HG02885 (cell line): ENCODE measurements around the gene DTD2.
A peak's percentile ranks its signal among the peaks of the same experiment; 100 is the strongest.
"Not testable (repeated sequence)": the region's sequence is repeated elsewhere in the genome, so short reads cannot be mapped to it uniquely, and the experiment has no call there.

Experiments used
- ATAC-seq: cut with Tn5 transposase; IDR thresholded peaks from one replicate; pipeline ENCODE4 v1.9.1; 2021; ENCODE audit warnings: mild to moderate bottlenecking; ENCODE audit not compliant: unreplicated experiment, poor library complexity

DTD2 gene

DNA sequence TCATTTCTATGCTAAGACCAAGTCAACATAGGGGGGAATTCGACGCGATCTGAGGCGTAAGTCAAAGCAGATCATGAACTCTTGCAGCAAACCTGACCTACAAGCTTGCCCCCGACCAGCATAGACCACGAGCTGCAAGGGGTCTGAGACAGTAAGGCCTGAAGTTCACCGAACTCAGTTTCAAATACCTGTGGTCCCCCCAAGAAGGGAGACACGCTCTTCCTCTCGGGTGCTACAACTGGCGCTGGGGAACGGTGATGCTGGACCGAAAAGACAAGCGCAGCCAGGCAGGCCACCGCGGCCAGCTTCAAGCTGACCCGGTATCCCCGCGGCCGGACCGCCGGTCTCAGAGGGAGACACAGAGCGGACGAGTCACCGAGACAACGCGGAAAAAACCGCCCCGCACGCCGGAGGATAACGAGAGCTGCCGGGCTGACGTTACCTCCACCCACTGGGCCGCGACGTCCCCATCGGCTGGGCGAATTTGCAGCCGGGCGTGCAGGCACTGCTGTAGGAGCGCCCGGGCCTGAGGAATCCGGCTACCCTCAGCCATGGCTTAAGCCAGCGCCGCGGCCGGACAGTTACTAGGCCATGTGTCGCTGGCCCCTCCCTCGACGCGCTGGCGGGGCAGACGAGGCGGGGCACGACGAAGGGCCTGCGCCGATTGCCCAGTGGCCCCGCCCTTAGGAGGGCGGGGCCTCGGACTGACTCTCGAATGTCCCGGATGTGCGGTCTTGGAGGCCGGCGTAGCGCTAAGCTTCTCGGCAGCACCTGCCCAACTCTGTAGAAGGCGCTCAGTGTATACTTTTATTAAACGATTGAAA, at the start of gene DTD2:
Gene DTD2 (minus strand): TSS at position 666 of the 824 bp plus-strand sequence. CDS start 113 bp downstream, at position 553.
- peak; percentile 98 for ATAC-seq

DNA sequence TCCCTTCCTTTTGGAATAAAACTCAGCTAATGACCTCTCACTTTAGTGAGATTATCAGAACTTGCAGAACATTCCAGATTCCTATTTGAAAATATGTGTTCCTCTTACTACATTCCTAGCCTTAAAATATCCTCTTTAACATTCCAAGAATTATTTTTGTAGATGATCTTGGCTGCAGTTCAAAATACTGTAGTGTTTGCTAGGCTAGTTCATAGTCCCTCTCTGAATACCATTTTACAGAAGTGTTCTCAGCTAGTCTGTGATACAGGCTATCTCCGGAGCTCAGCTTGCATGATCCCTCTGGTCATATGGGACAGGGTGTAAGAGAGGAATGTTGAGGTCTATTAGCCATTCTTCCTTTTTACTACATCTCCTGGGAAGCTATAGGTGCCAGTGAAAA, 48.1 kb upstream of the DTD2 start:
- ATAC-seq: no peak

DNA sequence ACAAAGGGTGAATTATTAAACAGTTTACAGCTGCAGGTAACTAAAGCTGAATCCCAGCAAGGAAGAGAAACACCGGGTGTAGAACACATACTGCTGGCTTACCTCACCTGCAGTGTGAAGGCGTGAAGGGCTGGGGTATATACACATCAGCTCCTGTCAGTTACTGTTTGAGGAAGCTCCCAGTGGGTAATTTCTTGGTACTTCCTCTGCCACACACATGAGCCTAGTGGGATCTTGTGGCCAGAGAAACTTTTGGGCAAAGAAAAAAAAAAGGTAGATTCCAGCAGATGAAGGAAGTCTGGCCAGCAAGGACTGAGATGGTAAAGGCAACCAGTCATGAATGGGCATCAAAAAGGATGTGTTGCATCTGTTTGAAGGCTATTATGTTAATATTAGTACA, 44.6 kb upstream of the DTD2 start:
- ATAC-seq: no peak

DNA sequence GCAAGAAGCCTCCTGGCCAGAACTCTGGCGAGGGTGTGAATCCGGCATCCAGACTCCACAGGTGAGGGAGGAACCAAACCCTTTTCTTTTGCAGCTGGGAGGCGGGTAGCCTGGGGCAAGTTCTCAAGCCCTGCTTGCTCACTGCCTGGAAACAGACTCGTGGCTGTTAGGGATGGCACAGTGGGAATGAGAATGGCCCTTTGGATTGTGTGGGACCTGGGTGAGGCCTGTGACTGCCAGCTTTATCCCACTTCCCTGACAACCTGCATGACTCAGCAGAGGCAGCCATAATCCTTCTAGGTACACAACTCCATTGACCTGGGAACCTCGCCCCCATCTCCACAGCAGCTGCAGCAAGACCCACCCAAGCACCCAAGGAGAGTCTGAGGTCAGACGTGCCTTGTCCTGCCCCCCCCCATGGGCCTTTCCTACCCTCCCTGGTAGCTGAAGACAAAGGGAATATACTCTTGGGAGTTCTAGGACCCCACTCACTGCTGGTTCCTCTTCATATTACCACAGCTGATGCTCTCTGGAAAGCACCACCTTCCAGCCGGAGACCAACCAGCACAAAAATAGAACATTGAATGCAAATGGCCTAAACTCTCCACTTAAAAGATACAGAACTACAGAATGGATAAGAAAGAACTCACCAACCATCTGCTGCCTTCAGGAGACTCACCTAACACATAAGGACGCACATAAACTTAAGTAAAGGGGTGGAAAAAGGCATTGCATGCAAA, 35.6 kb upstream of the DTD2 start:
- ATAC-seq: no peak

DNA sequence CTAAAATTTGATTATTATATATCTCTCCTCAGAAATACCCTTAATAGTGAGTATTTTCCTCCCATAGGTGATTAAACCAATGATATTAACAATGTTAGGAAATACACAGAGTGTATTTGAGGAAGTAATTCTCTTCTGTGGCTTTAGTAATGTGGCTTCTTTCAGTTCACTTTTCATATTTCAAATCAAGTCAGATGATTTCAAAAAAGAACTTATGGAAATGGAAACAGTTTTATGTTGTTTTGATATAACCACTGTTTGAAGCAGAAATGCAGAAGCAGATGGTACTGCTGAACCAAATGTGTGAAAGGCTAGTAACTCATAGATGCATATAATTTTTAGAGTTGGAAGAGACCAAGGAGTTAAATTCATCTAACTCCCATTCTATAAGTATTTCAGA, 32.4 kb upstream of the DTD2 start:
- peak; percentile 79 for ATAC-seq

DNA sequence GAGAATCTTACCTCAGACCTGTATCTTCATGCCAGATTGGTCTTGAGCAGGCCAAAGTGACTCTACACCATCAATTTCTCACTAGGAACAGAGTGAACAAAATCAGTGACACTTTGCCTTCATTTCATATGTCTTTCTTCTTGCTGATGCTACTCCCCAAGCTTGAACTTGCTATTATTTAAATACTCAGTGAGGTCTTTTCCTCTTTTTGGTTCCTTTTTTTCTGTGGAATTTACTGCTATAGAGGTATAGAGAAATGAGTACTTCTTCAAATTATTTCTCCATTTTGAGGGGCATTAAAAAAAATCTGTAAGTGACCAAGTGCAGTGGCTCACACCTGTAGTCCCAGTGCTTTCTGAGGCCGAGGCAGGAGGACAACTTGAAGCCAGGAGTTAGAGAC, 30.6 kb upstream of the DTD2 start, which contains the start of gene GPR33:
Gene GPR33 (minus strand): TSS at position 154 of the 400 bp plus-strand sequence. CDS start 4,074 bp downstream, outside the sequence.
- no peak for ATAC-seq

DNA sequence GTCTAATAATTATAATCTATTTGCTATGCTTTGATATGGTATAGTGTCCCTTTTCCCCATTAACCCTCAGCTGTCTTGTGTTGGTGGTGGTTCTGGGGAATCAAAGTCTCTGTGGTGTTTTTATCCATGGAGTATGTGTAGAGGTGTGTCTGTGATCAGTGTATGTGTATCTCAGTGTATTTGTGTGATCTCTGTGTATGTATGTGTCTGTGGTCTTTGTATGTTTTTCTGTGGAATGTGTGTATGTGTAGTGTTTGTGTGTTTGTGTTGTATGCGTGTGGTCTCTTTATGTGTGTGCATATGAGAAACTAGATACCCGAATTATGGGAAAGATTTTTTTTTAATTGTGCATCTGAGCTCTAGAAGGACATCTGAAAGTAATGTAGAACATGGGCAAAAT, 29.5 kb upstream of the DTD2 start:
- no peak for ATAC-seq

DNA sequence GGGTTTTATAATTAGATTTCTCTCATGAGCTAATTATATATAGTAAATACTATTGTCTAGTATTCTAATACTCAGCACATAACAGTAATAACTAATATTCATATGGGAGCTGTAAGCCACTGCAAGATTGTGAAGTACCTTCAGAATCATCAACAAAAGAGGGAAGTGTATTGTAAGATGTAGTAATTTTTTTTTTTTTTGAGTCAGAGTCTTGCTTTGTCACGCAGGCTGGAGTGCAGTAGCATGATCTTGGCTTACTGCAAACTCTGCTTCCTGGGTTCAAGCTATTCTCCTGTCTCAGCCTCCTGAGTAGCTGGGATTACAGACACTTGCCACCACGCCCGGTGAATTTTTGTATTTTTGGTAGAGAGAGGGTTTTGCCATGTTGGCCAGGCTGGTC, 27.4 kb upstream of the DTD2 start:
- ATAC-seq: no peak

DNA sequence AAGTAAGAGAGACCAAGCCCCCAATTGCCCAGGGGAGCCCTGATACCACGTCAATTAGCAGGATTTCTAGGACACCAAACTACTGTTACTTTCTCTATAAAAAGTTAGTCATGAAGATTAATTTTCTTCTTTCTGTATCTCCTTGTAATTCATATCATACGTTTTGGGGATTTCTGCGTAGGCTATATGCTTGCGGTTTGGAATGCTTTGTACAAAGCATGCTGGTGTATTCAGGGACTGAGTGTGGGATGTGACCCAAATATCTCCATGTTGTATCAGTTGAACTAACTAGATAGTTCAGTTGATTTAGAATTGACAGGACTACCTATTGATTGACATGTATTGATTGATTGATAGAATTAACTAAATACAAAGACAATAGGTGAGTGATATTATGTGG, 22.9 kb upstream of the DTD2 start:
- no peak for ATAC-seq

DNA sequence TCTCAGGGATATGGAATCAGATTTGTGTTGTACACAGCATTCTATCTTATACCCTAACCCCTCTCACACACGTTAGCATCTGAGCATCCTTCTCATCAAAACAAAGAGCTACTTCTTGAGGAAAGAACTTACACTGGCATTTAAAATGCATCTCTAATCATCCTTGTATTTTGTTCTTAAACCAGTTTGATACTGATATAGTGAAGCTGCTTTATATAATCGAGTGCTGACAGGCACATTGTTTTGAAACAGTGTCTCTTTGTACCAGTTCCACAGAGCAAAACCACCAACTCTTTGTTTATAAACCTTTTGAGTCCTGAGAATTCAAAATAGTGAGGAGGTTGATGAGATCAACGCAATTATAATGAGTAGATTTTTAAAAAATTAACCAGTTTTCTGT, 21.7 kb upstream of the DTD2 start:
- no peak for ATAC-seq

DNA sequence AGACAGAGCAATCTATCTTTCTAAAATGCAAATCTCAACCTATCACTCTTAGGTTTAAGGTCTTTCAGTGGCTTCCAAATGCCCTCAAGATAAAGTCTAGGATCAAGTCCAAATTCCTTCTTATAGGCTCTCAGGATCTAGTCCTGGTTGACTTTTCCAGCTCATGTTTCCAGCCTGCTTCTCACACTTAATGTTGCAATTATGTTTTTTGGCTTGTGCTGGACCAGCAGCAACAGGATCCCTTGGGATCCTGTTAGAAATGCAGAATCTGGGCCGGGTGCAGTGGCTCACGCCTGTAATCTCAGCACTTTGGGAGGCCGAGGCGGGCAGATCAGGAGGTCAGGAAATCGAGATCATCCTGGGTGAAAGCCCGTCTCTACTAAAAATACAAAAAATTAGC, 19.9 kb upstream of the DTD2 start:
- no peak for ATAC-seq

DNA sequence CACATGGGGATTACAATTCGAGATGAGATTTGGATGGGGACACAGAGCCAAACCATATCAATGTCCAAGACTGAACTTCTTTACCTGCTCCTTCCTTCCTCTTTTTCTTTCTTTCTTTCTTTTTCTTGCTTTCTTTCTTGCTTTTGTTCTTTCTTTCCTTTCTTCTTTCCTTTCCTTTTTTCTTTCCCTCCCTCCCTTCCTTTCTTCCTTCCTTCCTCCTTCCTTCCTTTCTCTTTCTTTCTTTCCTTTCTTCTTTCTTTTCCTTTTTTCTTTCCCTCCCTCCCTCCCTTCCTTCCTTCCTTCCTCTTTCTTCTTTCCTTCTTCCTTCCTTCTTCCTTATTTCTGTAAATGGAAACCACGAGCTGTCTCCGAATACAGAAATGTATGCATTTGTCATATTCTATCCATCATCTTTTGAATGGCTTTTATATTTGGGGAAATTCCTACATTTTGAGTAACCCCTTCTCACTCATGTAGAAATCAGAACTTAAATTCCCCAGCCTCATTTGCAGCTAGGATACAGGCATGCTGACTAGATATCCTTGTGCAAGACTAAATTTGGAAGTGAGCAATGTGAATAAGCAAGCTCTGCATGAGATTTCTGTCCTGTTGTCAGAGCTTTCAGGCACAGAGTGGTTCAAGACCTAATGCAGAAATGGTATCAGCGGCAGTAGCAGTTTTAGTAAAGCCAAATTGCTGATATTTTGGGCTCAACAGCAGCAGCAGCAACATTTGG, 19.0 kb upstream of the DTD2 start:
- ATAC-seq: no peak

DNA sequence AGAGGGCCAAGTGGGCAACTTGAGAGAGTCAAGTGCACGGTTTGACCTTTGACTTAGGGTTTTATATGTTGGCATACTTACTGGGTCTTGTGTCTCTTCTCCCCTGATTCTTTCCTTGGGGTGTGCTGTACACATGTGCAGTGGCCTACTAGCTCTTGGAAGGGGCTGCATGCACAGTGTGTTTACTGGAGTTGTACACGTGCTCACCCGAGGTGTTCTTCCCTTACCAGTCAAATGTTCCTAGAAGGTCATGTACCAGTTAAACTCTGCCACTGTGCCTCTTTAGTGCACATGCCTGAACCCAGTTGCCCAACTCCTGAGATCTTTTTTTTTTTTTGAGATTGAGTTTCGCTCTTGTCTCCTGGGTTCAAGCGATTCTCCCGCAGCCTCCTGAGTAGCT, 9.2 kb upstream of the DTD2 start:
- ATAC-seq: no peak

DNA sequence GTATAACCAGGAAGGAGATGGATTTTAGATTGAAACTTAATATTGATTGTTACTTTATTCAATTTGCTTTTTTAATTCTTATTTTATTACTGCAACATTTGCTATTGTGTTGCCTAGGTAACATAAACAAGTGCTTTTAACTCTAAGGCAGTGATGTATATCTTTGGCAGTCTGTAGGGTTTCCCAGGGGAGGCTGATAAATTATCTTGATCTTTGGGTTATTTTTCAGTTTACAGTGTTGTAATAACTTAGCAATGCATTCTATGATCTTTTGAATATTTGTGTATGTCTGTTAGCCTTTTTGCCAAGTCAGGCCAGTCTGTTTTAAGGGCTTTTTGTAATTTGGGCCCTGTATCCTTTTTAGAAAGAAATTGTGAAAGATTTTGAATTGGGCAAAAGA, 7.8 kb upstream of the DTD2 start:
- ATAC-seq: no peak

DNA sequence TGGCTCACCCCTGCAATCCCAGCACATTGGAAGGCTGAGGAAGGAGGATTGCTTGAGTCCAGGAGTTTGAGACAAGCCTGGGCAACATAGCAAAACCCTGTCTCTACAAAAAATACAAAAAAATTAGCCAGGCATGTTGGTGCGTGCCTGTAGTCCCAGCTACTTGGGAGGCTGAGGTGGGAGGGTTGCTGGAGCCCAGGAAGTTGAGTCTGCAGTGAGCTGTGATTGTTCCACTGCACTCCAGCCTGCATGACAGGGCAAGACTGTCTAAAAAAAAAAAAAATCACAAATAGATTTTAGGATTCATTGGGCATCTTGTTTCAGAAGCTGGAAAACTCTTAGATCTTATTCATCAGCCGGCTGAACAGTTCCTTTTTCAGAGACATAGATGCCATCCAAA, 5.1 kb upstream of the DTD2 start:
- ATAC-seq: not testable (repeated sequence)

DNA sequence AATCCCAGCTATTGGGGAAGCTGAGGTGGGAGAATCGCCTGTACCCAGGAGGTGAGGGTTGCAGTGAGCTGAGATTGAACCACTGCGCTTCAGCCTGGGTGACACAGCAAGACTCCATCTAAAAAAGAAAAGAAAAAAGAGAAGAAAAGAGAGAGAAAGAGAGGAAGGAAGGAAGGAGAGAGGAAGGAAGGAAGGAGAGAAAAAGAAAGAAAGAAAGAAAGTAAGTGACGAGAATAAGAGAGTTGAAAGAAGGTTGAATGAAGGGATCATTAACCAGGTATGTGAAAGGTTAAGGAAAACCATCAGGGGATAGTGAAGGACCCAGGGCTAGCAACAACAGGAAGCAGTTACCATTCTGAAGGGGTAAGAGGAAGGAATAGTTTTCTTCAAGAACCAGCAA, 4.2 kb upstream of the DTD2 start:
- ATAC-seq: no peak

DNA sequence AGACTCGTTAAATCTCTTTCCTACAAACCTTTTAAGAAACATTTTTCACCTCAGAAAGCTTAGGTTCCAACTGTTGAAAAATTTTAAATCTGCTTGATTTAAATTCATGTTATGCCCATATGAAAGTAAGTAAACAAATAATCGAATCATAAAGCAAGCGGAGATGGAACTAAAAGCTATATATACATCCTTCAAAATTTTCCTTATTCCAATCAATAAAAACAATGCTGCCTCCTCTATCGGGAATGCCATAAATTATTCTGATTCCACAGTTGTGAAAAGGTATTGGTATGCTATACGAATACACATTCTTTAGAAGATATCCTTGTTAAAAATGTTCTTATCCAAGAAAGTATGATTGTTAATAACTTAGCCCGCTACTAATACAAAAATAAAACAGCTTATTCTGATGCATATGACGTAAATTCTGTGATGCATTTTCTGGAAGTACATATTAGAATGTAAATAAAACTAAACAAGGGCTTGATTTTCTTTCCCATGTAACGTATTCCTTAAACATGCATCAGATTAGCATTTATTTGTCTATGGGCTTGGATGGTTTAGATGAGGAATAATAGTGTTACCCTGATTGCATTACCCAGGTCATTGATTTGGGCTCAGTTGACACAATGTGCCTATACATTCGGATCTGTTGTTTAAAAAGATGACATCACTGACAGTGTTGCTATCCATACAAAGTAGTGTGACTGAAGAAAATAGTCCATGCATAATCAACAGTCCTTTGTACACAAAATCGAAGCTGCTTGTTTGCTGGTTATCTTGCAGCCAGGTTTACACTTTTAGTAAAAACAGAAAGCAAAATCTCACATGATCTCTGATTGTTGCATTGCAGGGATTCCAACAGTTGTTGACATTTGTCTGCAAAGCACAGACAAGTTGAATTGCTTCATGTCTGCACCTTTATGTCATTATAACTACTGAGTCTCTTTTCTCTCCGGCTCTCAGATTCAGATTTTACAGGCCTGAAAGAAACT, 656 bp upstream of the DTD2 start:
- no peak for ATAC-seq

DNA sequence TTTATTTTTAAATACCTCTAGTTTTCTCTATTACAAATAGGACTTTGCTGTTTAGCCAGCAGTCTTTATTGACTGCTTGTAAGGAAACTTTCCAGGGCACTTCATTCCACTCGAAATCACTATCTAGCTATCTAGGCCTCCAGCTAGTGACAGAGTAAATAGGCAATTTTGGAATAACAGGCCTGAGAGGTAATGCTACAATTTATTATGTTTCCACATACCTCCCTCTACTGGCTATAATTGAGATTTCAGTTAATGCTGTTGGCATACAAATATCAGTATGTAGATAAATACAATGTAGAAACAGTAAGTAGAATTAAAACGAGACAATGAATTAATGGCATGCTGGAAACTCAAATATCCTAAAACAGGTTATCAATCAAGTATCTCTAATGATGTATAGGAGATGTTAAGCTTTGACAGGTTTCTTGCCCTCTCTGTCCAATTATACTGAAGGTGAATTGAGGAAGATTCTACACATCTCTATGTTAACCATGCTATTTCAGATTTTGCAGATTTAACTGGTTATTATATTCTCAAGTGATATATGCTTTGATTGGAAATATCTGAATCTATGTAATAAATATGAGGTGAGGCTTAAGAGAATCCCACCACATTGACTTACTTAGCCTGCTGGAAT, 7.2 kb downstream of the DTD2 start:
- peak; percentile 65 for ATAC-seq

DNA sequence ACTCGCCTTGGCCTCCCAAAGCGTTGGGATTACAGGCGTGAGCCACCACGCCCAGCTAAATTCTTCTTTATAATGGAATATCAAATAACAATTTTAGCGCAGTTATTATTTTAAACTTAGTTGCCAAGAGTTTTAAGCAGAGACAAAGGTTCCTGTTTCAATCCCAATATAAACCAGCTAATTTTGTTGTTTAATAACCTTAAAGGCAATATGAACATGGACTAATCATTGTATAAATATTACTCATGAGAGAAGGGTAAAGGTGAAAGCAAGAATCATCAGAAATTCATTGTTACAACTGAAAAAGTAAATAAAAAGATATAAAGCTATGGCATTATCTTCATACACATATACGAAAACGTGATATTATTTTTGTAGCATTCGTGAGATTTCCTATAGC, 8.2 kb downstream of the DTD2 start:
- ATAC-seq: no peak
